Heart left ventricle (tissue), 16 donors: ENCODE measurements around the gene ZBTB8A. TPM values are rescaled to one million over a fixed set of nuclear protein-coding genes. Genes with fewer than 3 reads are reported as not detected.

ENCODE experiments used
- ATAC-seq, 4 donors: fragments of 200-7000 bp; cut with Tn5 transposase; one replicate each; pipeline ENCODE4 v1.9.1; 2020 to 2022; ENCODE audit warnings: moderate library complexity in 4 of 4, mild to moderate bottlenecking in 3 of 4, moderate number of reproducible peaks in 1 of 4
- DNase-seq, 5 donors: peaks; one replicate each; pipeline ENCODE4 v3.0.0-alpha.2; 2020
- H3K27ac ChIP-seq, 12 donors: fragments of 200-600 bp; sonication (generic) in 4 of 12; one replicate each; pipeline versions ENCODE4 v1.5.0 to v1.8.0; 2016 to 2022; ENCODE audit warnings: mild to moderate bottlenecking in 2 of 12
- H3K27me3 ChIP-seq, 9 donors: fragments of 200-600 bp; sonication (generic) in 2 of 9; one replicate each; pipeline versions ENCODE4 v1.5.1 to v1.8.0; 2016 to 2022; ENCODE audit warnings: mild to moderate bottlenecking in 3 of 9
- H3K36me3 ChIP-seq, 9 donors: fragments of 200-600 bp; sonication (generic) in 2 of 9; one replicate each; pipeline versions ENCODE4 v1.5.0 to v1.8.0; 2018 to 2022; ENCODE audit warnings: mild to moderate bottlenecking in 2 of 9
- H3K4me1 ChIP-seq, 12 donors: fragments of 200-600 bp; sonication (generic) in 4 of 12; one replicate each; pipeline versions ENCODE4 v1.5.0 to v1.8.0; 2016 to 2022; ENCODE audit warnings: mild to moderate bottlenecking in 3 of 12
- H3K4me3 ChIP-seq, 12 donors: fragments of 200-600 bp; sonication (generic) in 4 of 12; one replicate each; pipeline versions ENCODE4 v1.5.0 to v1.8.0; 2017 to 2022; ENCODE audit warnings: mild to moderate bottlenecking in 9 of 12, moderate library complexity in 4 of 12
- H3K9me3 ChIP-seq, 12 donors: fragments of 200-600 bp; sonication (generic) in 4 of 12; one replicate each; pipeline versions ENCODE4 v1.5.0 to v1.8.0; 2016 to 2022; ENCODE audit warnings: mild to moderate bottlenecking in 1 of 12
- CTCF ChIP-seq, 12 donors: fragments of 200-600 bp; sonication (generic) in 4 of 12; IDR thresholded peaks; one replicate each; pipeline versions ENCODE4 v1.5.0 to v1.8.0; 2018 to 2022; ENCODE audit warnings: antibody characterized with exemption in 12 of 12, mild to moderate bottlenecking in 5 of 12
- POLR2A ChIP-seq, 2 donors: fragments of 450-650 bp; IDR thresholded peaks; one replicate each; pipeline ENCODE4 v1.6.1; 2017; ENCODE audit warnings: antibody characterized with exemption in 2 of 2, mild to moderate bottlenecking in 2 of 2, moderate library complexity in 2 of 2
- WGBS, 4 donors: extraction: QIAGEN DNeasy Blood & Tissue Kit in 2 of 4; methylation state at CpG; one replicate each; pipeline versions ENCODE4 v1.1.5 to v1.1.7; 2013 to 2018; 5-methylcytosine and 5-hydroxymethylcytosine counted together
- intact Hi-C, 10 donors: fragments of 100-400 bp; cut with DNase I; formaldehyde crosslinking; loops; one replicate each; pipeline versions ENCODE4 v1.11.1 to v1.14.2; 2022
- polyA plus RNA-seq, 2 donors: library from polyadenylated mRNA; stranded (reverse); fragments of 200-250 nt; gene quantifications; one replicate each; pipeline ENCODE4 v1.2.3, GENCODE V29; 2013
- total RNA-seq, 9 donors: library from RNA; depleted of rRNA in 2 of 9; stranded (reverse); fragments of >200 nt in 2 of 9; fragmentation: NEBNext Ultra II Directional in 3 of 9; extraction: Animal tissue kit (Norgen Biotek cat#: 25700) in 3 of 9; gene quantifications; one replicate each; pipeline versions ENCODE4 v1.1.0 to v1.2.4, GENCODE V29; 2016 to 2023
- donor health status: ischemic (EF 13 %, LVEDD 7.1; RV severe dilation, severe dysfunction).
- donor health status: healthy with polysubstance abuse.
- donor health status: DM: no; HTN: yes; CAD: no.
- donor health status: DM: no; HTN: no; CAD: no.
- donor health status: ischemic (EF 25% LVEDD 6.9; RV normal size, moderate dysfunction).
- donor health status: ischemic (EF 25% LVEDD 5.7; RV mildly dilated, moderate dysfunction).
- donor health status: healthy.
- donor health status: DM: yes; HTN: yes; CAD: no.
- donor health status: ischemic (EF 35%, LVEDD 5.7; RV mildly dilated, moderate dysfunction).
- donor health status: nonischemic (EF 11% LVEDD 7.7; RV severe dilation, severe dysfunction).
- donor health status: DM: yes; HTN: yes; CAD: no.
- donor health status: PGD.
- donor health status: ischemic (EF 29% LVEDD 5.4; RV normal size, mild dysfunction).
- donor health status: nonischemic (EF 23%, LVEDD 6.1; RV moderate dilation, normal function).

The ZBTB8A gene
- total and polyA plus RNA-seq, 11 donors, result 1.1 to 5.0 (median 2.7) TPM

DNA sequence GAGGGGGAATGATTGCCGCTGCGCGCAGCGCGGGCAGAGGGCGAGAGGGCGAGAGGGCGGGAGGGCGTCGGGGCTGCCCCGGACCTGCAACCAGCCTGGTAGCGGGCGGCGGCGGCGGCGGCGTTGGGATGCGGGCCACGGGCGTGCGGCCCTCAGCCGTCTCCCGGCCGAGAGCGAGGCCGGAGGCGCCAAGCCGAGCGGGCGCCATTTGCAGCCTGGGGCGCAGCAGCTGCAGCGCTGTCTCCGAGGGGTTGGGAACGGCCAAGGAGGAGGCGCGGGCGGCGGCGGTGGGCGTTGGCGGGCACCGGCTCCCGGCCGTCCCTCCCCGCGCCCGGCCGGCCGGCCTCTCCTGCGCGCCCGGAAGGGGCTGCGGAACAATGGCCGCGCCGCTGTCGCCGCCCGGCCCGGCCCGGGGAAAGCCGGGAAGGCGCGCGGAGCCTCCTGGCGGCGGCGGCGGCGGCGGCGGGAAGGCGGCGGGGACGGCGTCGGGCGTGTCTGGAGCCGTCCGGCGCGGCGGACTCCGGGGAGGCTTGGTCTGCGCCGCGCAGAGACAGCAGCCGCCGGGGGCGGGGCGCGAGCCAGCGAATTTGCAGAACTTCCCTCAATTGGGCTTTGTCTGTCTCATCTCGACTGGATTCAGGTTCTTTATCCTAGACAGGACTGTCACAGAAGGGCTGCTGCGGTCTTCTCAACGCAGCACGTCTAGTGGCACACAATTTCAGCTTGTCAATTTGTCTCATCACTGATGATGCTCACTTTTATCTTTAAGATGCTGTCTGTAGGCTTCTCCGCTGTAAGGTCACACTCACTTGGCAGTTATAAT lies 38.6 kb upstream of the ZBTB8A start:
- Histone ChIP-seq H3K27ac (peak overlapping the region; percentile 91 to 100 (median 96)), H3K9me3 (no peaks in the 10 kb centered on the region), H3K4me1 (peaks cover 2 to 24% (median 18%) of the 10 kb centered on the region in 12 donors), H3K27me3 (no peaks in the 10 kb centered on the region), H3K36me3 (no peaks in the 10 kb centered on the region), H3K4me3 (peak overlapping the region; percentile 61 to 95 (median 82))
- DNase-seq (peak; percentile 74 to 89 (median 79)), ATAC-seq (peak; percentile 45 to 92 (median 86))
- TF ChIP-seq POLR2A (IDR thresholded peaks at IDR 0.05) (peak in 1 of 2 donors; percentile 56), CTCF (IDR thresholded peaks at IDR 0.05) (peak in 8 of 12 donors; percentile 8 to 49 (median 36))
- 1 to 2% (median 1%) methylated on average over 47 to 99 of the region's 99 CpGs for WGBS, 4 donors
- intact Hi-C loops, result loop anchor here in 2 of 10 donors (1.0 to 2.0 kb wide), 2 partner anchors 39 to 52 kb away; partner anchors contain the start of gene ZBTB8A (in 1 of the 2)

DNA sequence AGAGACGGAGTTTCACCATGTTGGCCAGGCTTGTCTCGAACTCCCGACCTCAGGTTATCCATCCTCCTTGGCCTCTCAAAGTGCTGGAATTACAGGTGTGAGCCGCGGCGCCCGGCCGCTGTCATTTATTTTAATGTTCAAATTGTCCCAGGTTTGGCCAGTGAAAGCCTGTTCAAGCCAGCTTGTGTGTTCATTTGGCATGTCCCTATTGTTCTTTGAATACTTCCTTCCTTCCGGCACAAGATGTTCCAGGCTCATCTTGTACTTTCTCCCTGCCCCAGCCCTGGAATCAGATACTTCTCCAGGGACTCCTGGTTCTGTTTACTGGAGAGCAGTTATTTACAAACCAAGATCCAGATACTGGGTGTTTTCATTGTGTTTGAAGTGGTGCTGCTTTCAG lies 37.4 kb upstream of the ZBTB8A start:
- Histone ChIP-seq H3K36me3 (no peaks in the 10 kb centered on the region), H3K27me3 (no peaks in the 10 kb centered on the region), H3K27ac (peak overlapping the region; percentile 91 to 100 (median 96)), H3K4me3 (no peak overlapping the region), H3K9me3 (no peaks in the 10 kb centered on the region), H3K4me1 (peaks cover 2 to 24% (median 10%) of the 10 kb centered on the region in 12 donors)
- intact Hi-C loops, result loop anchor here in 1 of 10 donors (2.0 kb wide), 1 partner anchor 53 kb away; no protein-coding TSS in a partner anchor
- peak; percentile 46 to 83 (median 71) for ATAC-seq
- peak in 1 of 2 donors; percentile 36 for TF ChIP-seq POLR2A (IDR thresholded peaks at IDR 0.05)
- TF ChIP-seq CTCF (IDR thresholded peaks at IDR 0.05), result no peak
- peak in 3 of 5 donors; percentile 10 to 46 (median 36) for DNase-seq
- 54 to 72% (median 61%) methylated on average over 9 of the region's 9 CpGs for WGBS, 4 donors

DNA sequence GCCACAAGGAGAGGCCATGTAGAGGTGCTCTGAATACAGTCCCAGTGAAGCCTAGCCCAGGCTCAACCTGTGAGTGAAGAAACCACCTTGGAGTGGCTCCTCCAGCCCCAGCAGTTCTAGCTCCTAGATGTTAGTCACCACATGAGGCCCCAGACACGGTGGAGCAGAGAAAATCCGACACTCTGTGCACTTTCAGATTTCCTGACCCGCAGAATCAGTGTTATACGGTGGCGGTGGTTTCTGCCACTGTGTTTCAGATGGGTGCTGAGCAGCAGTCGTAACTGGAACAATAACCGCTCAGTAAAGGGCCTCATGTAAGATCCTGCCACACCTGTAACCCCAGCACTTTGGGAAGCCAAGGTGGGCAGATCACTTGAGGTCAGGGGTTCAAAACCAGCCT lies 36.1 kb upstream of the ZBTB8A start:
- TF ChIP-seq CTCF (IDR thresholded peaks at IDR 0.05), result no peak
- TF ChIP-seq POLR2A (IDR thresholded peaks at IDR 0.05), result no peak
- H3K4me3 ChIP-seq, result no peak overlapping the region
- H3K27me3 ChIP-seq, result no peaks in the 10 kb centered on the region
- no peaks in the 10 kb centered on the region for H3K36me3 ChIP-seq
- peaks cover 2 to 24% (median 10%) of the 10 kb centered on the region in 12 donors for H3K4me1 ChIP-seq
- H3K27ac ChIP-seq, result peak overlapping the region in 7 of 12 donors; percentile 57 to 100 (median 95)
- no peak for DNase-seq
- no peaks in the 10 kb centered on the region for H3K9me3 ChIP-seq
- ATAC-seq, result no peak
- WGBS, 4 donors, result 95 to 99% (median 95%) methylated on average over 7 of the region's 7 CpGs
- intact Hi-C loops, result no loop called here

GRCh38 chr1:32507021-32507420 lies 32.2 kb upstream of the ZBTB8A start:
- intact Hi-C loops, result no loop called here
- Histone ChIP-seq H3K4me3 (no peak overlapping the region), H3K27me3 (no peaks in the 10 kb centered on the region), H3K27ac (no peak overlapping the region), H3K9me3 (no peaks in the 10 kb centered on the region), H3K36me3 (no peaks in the 10 kb centered on the region), H3K4me1 (peaks cover 0 to 14% (median 0%) of the 10 kb centered on the region in 12 donors)
- TF ChIP-seq POLR2A (IDR thresholded peaks at IDR 0.05) (no peak), CTCF (IDR thresholded peaks at IDR 0.05) (no peak)
- DNase-seq (no peak), ATAC-seq (no peak)
- WGBS, 4 donors, result 84 to 92% (median 87%) methylated on average over 4 of the region's 4 CpGs
